Neural progenitor cell (in vitro differentiated cells): ENCODE measurements around the gene CTNNBL1. TPM values are rescaled to one million over a fixed set of nuclear protein-coding genes. Genes with fewer than 3 reads are reported as not detected.

Experiments
- DNase-seq: peaks from one replicate; pipeline ENCODE4 v3.0.0-alpha.2; 2016; ENCODE audit warnings: low spot score
- H2AFZ ChIP-seq: fragments of 200-600 bp; sonication (generic); replicated peaks from 2 replicates; pipeline ENCODE4 v1.6.1; 2016; ENCODE audit warnings: antibody characterized with exemption
- H3F3A ChIP-seq: fragments of 200-600 bp; sonication (generic); 2 replicates; pipeline ENCODE4 v1.6.1; 2016; ENCODE audit warnings: antibody characterized with exemption, low read depth
- H3K27ac ChIP-seq: fragments of 200-600 bp; sonication (generic); 2 replicates; pipeline ENCODE4 v1.5.1; 2016; ENCODE audit warnings: mild to moderate bottlenecking
- H3K27me3 ChIP-seq: fragments of 200-600 bp; sonication (generic); 2 replicates; pipeline ENCODE4 v1.6.1; 2016; ENCODE audit warnings: mild to moderate bottlenecking, moderate library complexity
- H3K36me3 ChIP-seq: fragments of 200-600 bp; sonication (generic); 2 replicates; pipeline ENCODE4 v1.5.1; 2016
- H3K4me1 ChIP-seq: fragments of 200-600 bp; sonication (generic); 2 replicates; pipeline ENCODE4 v1.6.1; 2016; ENCODE audit warnings: mixed run types
- H3K4me2 ChIP-seq: fragments of 200-600 bp; sonication (generic); 2 replicates; pipeline ENCODE4 v1.6.1; 2016
- H3K4me3 ChIP-seq: fragments of 200-600 bp; sonication (generic); 2 replicates; pipeline ENCODE4 v1.5.1; 2016
- H3K79me2 ChIP-seq: fragments of 200-600 bp; sonication (generic); 2 replicates; pipeline ENCODE4 v1.6.1; 2016; ENCODE audit warnings: low read depth
- H3K9ac ChIP-seq: fragments of 200-600 bp; sonication (generic); 2 replicates; pipeline ENCODE4 v1.6.1; 2016
- H3K9me3 ChIP-seq: fragments of 200-600 bp; sonication (generic); 2 replicates; pipeline ENCODE4 v1.5.1; 2016; ENCODE audit warnings: low read depth
- H4K20me1 ChIP-seq: fragments of 200-600 bp; sonication (generic); 2 replicates; pipeline ENCODE4 v1.6.1; 2016; ENCODE audit warnings: low read depth
- H3K27ac Mint-ChIP-seq: 3 replicates; pipeline ENCODE4 v1.8.0; 2021; ENCODE audit warnings: mixed read lengths
- H3K27me3 Mint-ChIP-seq: 2 replicates; pipeline ENCODE4 v1.8.0; 2022; ENCODE audit warnings: low read depth, mild to moderate bottlenecking, inconsistent platforms, moderate library complexity, mixed read lengths; ENCODE audit not compliant: insufficient read depth
- H3K36me3 Mint-ChIP-seq: 3 replicates; pipeline ENCODE4 v1.8.0; 2021; ENCODE audit warnings: mixed read lengths
- H3K4me1 Mint-ChIP-seq: 3 replicates; pipeline ENCODE4 v1.8.0; 2021; ENCODE audit warnings: mixed read lengths
- H3K4me3 Mint-ChIP-seq: 3 replicates; pipeline ENCODE4 v1.8.0; 2021; ENCODE audit warnings: mild to moderate bottlenecking, moderate library complexity, mixed read lengths
- H3K9me3 Mint-ChIP-seq: 3 replicates; pipeline ENCODE4 v1.8.0; 2020; ENCODE audit warnings: mixed read lengths
- EZH2 ChIP-seq: fragments of 200-600 bp; sonication (generic); IDR thresholded peaks from 2 replicates; pipeline ENCODE4 v1.6.1; 2017; ENCODE audit warnings: antibody characterized with exemption, mild to moderate bottlenecking, moderate library complexity
- EZH2phosphoT487 ChIP-seq: fragments of 200-600 bp; sonication (generic); IDR thresholded peaks from 2 replicates; pipeline ENCODE4 v1.6.1; 2017; ENCODE audit warnings: antibody characterized with exemption
- total RNA-seq: library from RNA; depleted of rRNA; stranded (reverse); fragments of >200 nt; gene quantifications from 2 replicates; pipeline ENCODE4 v1.2.3, GENCODE V29; 2015; ENCODE audit warnings: low replicate concordance
- TF ChIP-seq, protein P1 (sequence below): fragments of 200-600 bp; sonication (generic); IDR thresholded peaks from 2 replicates; pipeline ENCODE4 v1.5.1; 2017; ENCODE audit warnings: antibody characterized with exemption, mild to moderate bottlenecking

The CTNNBL1 gene
- total RNA-seq, 1 donor from 2014 or later, result 54.5 TPM

DNA sequence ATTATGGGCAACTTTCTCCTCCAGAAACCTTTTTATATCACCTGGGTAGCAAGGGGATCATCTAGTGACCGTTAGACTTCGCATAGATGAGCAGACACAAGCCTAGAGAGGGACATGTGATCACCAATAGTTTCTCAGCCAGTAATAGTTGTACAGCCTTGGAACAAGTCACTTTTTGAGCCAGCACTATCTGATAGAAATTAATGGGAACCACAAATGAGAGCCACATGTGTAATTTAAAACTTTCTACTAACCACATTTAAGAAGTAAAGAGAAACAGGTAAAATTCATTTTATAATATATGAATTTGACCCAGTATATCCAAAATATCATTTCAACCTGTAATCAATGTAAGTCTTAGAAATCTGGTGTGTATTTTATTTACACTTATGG lies 592 bp upstream of the CTNNBL1 start:
- peaks cover 39% of the 10 kb centered on the region for H3K79me2 ChIP-seq
- H3K9me3 ChIP-seq, result no peaks in the 10 kb centered on the region
- H3K36me3 ChIP-seq, result no peaks in the 10 kb centered on the region
- no peaks in the 10 kb centered on the region for H3F3A ChIP-seq
- no peak for DNase-seq
- peak overlapping the region; percentile 77 for H3K4me2 ChIP-seq
- peaks cover 6% of the 10 kb centered on the region for H4K20me1 ChIP-seq
- no peak overlapping the region for H3K27ac Mint-ChIP-seq
- no peaks in the 10 kb centered on the region for H3K36me3 Mint-ChIP-seq
- peaks cover 12% of the 10 kb centered on the region for H3K27me3 Mint-ChIP-seq
- H3K4me1 Mint-ChIP-seq, result peaks cover 14% of the 10 kb centered on the region
- H3K9me3 Mint-ChIP-seq, result no peaks in the 10 kb centered on the region
- TF ChIP-seq EZH2phosphoT487 (no peak), EZH2 (no peak)
- TF ChIP-seq, protein P1, sequence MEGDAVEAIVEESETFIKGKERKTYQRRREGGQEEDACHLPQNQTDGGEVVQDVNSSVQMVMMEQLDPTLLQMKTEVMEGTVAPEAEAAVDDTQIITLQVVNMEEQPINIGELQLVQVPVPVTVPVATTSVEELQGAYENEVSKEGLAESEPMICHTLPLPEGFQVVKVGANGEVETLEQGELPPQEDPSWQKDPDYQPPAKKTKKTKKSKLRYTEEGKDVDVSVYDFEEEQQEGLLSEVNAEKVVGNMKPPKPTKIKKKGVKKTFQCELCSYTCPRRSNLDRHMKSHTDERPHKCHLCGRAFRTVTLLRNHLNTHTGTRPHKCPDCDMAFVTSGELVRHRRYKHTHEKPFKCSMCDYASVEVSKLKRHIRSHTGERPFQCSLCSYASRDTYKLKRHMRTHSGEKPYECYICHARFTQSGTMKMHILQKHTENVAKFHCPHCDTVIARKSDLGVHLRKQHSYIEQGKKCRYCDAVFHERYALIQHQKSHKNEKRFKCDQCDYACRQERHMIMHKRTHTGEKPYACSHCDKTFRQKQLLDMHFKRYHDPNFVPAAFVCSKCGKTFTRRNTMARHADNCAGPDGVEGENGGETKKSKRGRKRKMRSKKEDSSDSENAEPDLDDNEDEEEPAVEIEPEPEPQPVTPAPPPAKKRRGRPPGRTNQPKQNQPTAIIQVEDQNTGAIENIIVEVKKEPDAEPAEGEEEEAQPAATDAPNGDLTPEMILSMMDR, result no peak
- H3K27me3 ChIP-seq, result peaks cover 34% of the 10 kb centered on the region
- no peak overlapping the region for H3K9ac ChIP-seq
- peak overlapping the region; percentile 97 for H3K4me3 Mint-ChIP-seq
- H3K4me1 ChIP-seq, result peaks cover 6% of the 10 kb centered on the region
- peak overlapping the region; percentile 84 for H2AFZ ChIP-seq
- H3K4me3 ChIP-seq, result peak overlapping the region; percentile 80
- H3K27ac ChIP-seq, result no peak overlapping the region

DNA sequence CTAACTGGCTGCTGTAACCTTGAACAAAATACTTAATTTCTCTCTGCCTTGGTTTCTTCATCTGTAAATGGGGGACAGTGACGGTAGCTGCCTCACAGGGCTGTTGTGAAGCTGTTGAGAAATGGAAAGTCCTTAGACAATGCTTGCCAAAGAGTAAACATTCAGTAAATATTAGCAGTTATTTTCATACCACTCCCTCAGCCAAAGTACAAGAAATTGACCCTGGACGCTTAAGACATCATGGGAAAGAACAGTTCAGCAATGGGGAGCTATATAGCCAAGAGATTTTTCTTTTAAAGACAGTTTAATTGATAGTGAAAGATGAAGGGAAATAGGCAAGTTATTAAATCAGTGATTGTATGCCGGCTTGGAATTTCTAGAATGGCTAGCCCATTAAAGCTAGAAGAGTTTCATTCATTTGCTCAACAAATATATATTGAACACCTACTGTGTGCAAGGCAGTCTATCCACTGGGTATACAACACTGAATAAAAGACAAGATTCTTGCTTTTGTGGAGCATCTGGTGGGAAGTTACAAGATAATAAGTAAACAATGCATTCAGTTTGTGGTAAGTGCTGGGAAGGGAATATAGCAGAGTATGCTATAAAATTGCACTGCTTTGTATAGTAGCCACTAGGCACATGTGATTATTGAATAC lies 2.0 kb downstream of the CTNNBL1 start:
- Histone ChIP-seq H3F3A (no peaks in the 10 kb centered on the region), H3K79me2 (peaks cover 61% of the 10 kb centered on the region), H3K9me3 (no peaks in the 10 kb centered on the region), H3K27me3 (peaks cover 8% of the 10 kb centered on the region), H3K4me3 (no peak overlapping the region), H2AFZ (no peak overlapping the region), H4K20me1 (peaks cover 6% of the 10 kb centered on the region), H3K4me2 (peak overlapping the region; percentile 4), H3K9ac (no peak overlapping the region), H3K36me3 (no peaks in the 10 kb centered on the region), H3K4me1 (peaks cover 6% of the 10 kb centered on the region), H3K27ac (no peak overlapping the region)
- Mint-ChIP-seq H3K36me3 (no peaks in the 10 kb centered on the region), H3K4me3 (peak overlapping the region; percentile 38), H3K4me1 (peaks cover 14% of the 10 kb centered on the region), H3K9me3 (no peaks in the 10 kb centered on the region), H3K27me3 (peaks cover 8% of the 10 kb centered on the region), H3K27ac (no peak overlapping the region)
- no peak for DNase-seq
- TF ChIP-seq EZH2 (no peak), EZH2phosphoT487 (no peak)
- TF ChIP-seq, protein P1, result no peak

DNA sequence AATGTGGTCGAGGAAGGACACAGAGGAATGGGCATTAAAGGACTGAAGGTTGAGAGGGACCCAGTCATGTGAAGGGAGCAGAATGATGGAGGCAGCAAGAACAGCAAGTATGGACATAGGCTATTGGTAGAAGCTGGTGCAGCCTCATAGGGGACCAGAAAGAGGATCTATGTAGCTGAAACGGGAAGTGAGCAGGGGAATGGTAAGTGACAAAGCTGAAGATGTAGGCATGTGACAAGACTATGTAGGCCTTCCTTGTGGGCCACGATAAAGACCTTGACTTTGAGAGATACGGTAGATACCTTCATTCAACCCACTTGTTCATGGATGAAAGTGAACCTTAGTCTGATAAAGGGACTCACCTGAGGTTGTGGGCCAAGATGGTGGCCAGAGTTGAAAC lies 3.5 kb downstream of the CTNNBL1 start:
- no peaks in the 10 kb centered on the region for H3F3A ChIP-seq
- H3K9me3 Mint-ChIP-seq, result no peaks in the 10 kb centered on the region
- no peak overlapping the region for H2AFZ ChIP-seq
- H3K36me3 Mint-ChIP-seq, result no peaks in the 10 kb centered on the region
- no peak for DNase-seq
- H3K4me1 Mint-ChIP-seq, result peaks cover 14% of the 10 kb centered on the region
- peaks cover 5% of the 10 kb centered on the region for H3K27me3 Mint-ChIP-seq
- H3K4me3 ChIP-seq, result no peak overlapping the region
- peaks cover 76% of the 10 kb centered on the region for H3K79me2 ChIP-seq
- no peaks in the 10 kb centered on the region for H3K36me3 ChIP-seq
- H3K4me2 ChIP-seq, result no peak overlapping the region
- no peak overlapping the region for H3K9ac ChIP-seq
- TF ChIP-seq, protein P1, result no peak
- TF ChIP-seq EZH2 (no peak), EZH2phosphoT487 (no peak)
- no peak overlapping the region for H3K27ac ChIP-seq
- no peaks in the 10 kb centered on the region for H3K27me3 ChIP-seq
- peaks cover 6% of the 10 kb centered on the region for H4K20me1 ChIP-seq
- H3K4me1 ChIP-seq, result peaks cover 6% of the 10 kb centered on the region
- no peak overlapping the region for H3K4me3 Mint-ChIP-seq
- no peaks in the 10 kb centered on the region for H3K9me3 ChIP-seq
- no peak overlapping the region for H3K27ac Mint-ChIP-seq
